ENCODE measurements around the gene PTPRM. TPM values are rescaled to one million over a fixed set of nuclear protein-coding genes. Genes with fewer than 3 reads are reported as not detected.
A peak's percentile ranks its signal among the peaks of the same experiment; 100 is the strongest.
"Not testable (repeated sequence)": the region's sequence is repeated elsewhere in the genome, so short reads cannot be mapped to it uniquely, and the experiment has no call there.

The PTPRM gene
- polyA plus RNA-seq, 3 donors, result 89.6 to 94.8 (median 92.6) TPM

- no peak for DNase-seq (ENCODE audit: extremely low read depth in 1 of 11, low read depth in 9 of 11, low spot score in 4 of 11)
These were observed 163.6 kb downstream of the PTPRM start for GRCh38 chr18:7730682-7731081.

GRCh38 chr18:7733642-7734041 is 166.5 kb downstream of the PTPRM start:
- DNase-seq (ENCODE audit: extremely low read depth in 1 of 11, low read depth in 9 of 11, low spot score in 4 of 11), result no peak

GRCh38 chr18:7735196-7735595 is 168.1 kb downstream of the PTPRM start:
- DNase-seq (ENCODE audit: extremely low read depth in 1 of 11, low read depth in 9 of 11, low spot score in 4 of 11), result no peak

- DNase-seq (ENCODE audit: extremely low read depth in 1 of 11, low read depth in 9 of 11, low spot score in 4 of 11), result no peak
These were observed 168.6 kb downstream of the PTPRM start for GRCh38 chr18:7735626-7736175.

- not testable (repeated sequence) for DNase-seq (ENCODE audit: extremely low read depth in 1 of 11, low read depth in 9 of 11, low spot score in 4 of 11)
These were observed 169.4 kb downstream of the PTPRM start for GRCh38 chr18:7736526-7736925.

- DNase-seq (ENCODE audit: extremely low read depth in 1 of 11, low read depth in 9 of 11, low spot score in 4 of 11), result no peak
These were observed 170.4 kb downstream of the PTPRM start for GRCh38 chr18:7737550-7737949.

GRCh38 chr18:7740821-7741220 is 173.7 kb downstream of the PTPRM start:
- peak in 3 of 11 donors; percentile 48 to 59 (median 59) for DNase-seq (ENCODE audit: extremely low read depth in 1 of 11, low read depth in 9 of 11, low spot score in 4 of 11)

- no peak for DNase-seq (ENCODE audit: extremely low read depth in 1 of 11, low read depth in 9 of 11, low spot score in 4 of 11)
These were observed 174.5 kb downstream of the PTPRM start for GRCh38 chr18:7741640-7742039.

GRCh38 chr18:7742224-7742623 is 175.1 kb downstream of the PTPRM start:
- DNase-seq (ENCODE audit: extremely low read depth in 1 of 11, low read depth in 9 of 11, low spot score in 4 of 11), result no peak

- DNase-seq (ENCODE audit: extremely low read depth in 1 of 11, low read depth in 9 of 11, low spot score in 4 of 11), result no peak
These were observed 176.1 kb downstream of the PTPRM start for GRCh38 chr18:7743256-7743655.

- DNase-seq (ENCODE audit: extremely low read depth in 1 of 11, low read depth in 9 of 11, low spot score in 4 of 11), result no peak
These were observed 179.0 kb downstream of the PTPRM start for GRCh38 chr18:7746106-7746505.

- no peak for DNase-seq (ENCODE audit: extremely low read depth in 1 of 11, low read depth in 9 of 11, low spot score in 4 of 11)
These were observed 181.3 kb downstream of the PTPRM start for GRCh38 chr18:7748251-7749007.

GRCh38 chr18:7749008-7749405 is 181.9 kb downstream of the PTPRM start:
- DNase-seq (ENCODE audit: extremely low read depth in 1 of 11, low read depth in 9 of 11, low spot score in 4 of 11), result no peak

- DNase-seq (ENCODE audit: extremely low read depth in 1 of 11, low read depth in 9 of 11, low spot score in 4 of 11), result no peak
These were observed 182.4 kb downstream of the PTPRM start for GRCh38 chr18:7749510-7749981.

GRCh38 chr18:7750095-7750663 is 183.1 kb downstream of the PTPRM start:
- no peak for DNase-seq (ENCODE audit: extremely low read depth in 1 of 11, low read depth in 9 of 11, low spot score in 4 of 11)

- DNase-seq (ENCODE audit: extremely low read depth in 1 of 11, low read depth in 9 of 11, low spot score in 4 of 11), result no peak
These were observed 183.8 kb downstream of the PTPRM start for GRCh38 chr18:7750966-7751365.

GRCh38 chr18:7754258-7754657 is 187.1 kb downstream of the PTPRM start:
- DNase-seq (ENCODE audit: extremely low read depth in 1 of 11, low read depth in 9 of 11, low spot score in 4 of 11), result no peak

- peak in 2 of 11 donors; percentile 35 to 50 for DNase-seq (ENCODE audit: extremely low read depth in 1 of 11, low read depth in 9 of 11, low spot score in 4 of 11)
These were observed 187.6 kb downstream of the PTPRM start for GRCh38 chr18:7754725-7755181.

GRCh38 chr18:7755753-7756475 is 188.8 kb downstream of the PTPRM start:
- no peak for DNase-seq (ENCODE audit: extremely low read depth in 1 of 11, low read depth in 9 of 11, low spot score in 4 of 11)

GRCh38 chr18:7757175-7757574 is 190.1 kb downstream of the PTPRM start:
- DNase-seq (ENCODE audit: extremely low read depth in 1 of 11, low read depth in 9 of 11, low spot score in 4 of 11), result no peak

Data from renal cortex interstitium (tissue), 11 donors.